Calu3 (cell line): ENCODE results near the gene MINDY4. TPM values are rescaled to one million over a fixed set of nuclear protein-coding genes. Genes with fewer than 3 reads are reported as not detected.

Source experiments
- BruUV-seq: library from RNA; stranded (reverse); fragments of 400-500 nt; replicated peaks from 2 replicates; lab custom pipeline; 2021; lab: Mats Ljungman, UMichigan
- CTCF ChIA-PET: fragments of 300-600 bp; sonication (Branson Sonifier 250); formaldehyde crosslinking; loops from one replicate; lab custom pipeline; 2022; ENCODE audit warnings: antibody characterized with exemption; lab: Charles Lee
- DNase-seq: peaks from one replicate; pipeline ENCODE4 v3.0.0; 2022
- H3K27ac Mint-ChIP-seq: one replicate; pipeline ENCODE4 v1.8.0; 2022; ENCODE audit warnings: mixed read lengths; ENCODE audit not compliant: unreplicated experiment
- H3K27me3 Mint-ChIP-seq: one replicate; pipeline ENCODE4 v1.8.0; 2022; ENCODE audit warnings: mixed read lengths; ENCODE audit not compliant: unreplicated experiment
- H3K36me3 Mint-ChIP-seq: one replicate; pipeline ENCODE4 v1.8.0; 2022; ENCODE audit warnings: mild to moderate bottlenecking, moderate library complexity, mixed read lengths; ENCODE audit not compliant: insufficient read depth, unreplicated experiment
- H3K4me1 Mint-ChIP-seq: one replicate; pipeline ENCODE4 v1.8.0; 2022; ENCODE audit warnings: mild to moderate bottlenecking, low read depth, mixed read lengths; ENCODE audit not compliant: unreplicated experiment
- H3K4me3 Mint-ChIP-seq: one replicate; pipeline ENCODE4 v1.8.0; 2022; ENCODE audit warnings: mild to moderate bottlenecking, low read depth, moderate library complexity, mixed read lengths; ENCODE audit not compliant: unreplicated experiment
- H3K9me3 Mint-ChIP-seq: one replicate; pipeline ENCODE4 v1.8.0; 2022; ENCODE audit warnings: low read depth, mixed read lengths; ENCODE audit not compliant: unreplicated experiment
- intact Hi-C: fragments of 100-400 bp; cut with micrococcal nuclease; formaldehyde crosslinking; loops from one replicate; pipeline ENCODE4 v1.10.0; 2022; ENCODE audit not compliant: unreplicated experiment
- total RNA-seq: library from RNA; stranded (reverse); gene quantifications from 2 replicates; pipeline ENCODE4 v1.2.3, GENCODE V29; 2022
- TF ChIP-seq, protein P1 (sequence below): fragments of 200-600 bp; IDR thresholded peaks from one replicate; pipeline ENCODE4 v1.8.0; 2022; ENCODE audit warnings: antibody characterized with exemption; ENCODE audit not compliant: unreplicated experiment

The MINDY4 gene
- total RNA-seq, 1 experiment from 2014 or later: 12.4 TPM

DNA sequence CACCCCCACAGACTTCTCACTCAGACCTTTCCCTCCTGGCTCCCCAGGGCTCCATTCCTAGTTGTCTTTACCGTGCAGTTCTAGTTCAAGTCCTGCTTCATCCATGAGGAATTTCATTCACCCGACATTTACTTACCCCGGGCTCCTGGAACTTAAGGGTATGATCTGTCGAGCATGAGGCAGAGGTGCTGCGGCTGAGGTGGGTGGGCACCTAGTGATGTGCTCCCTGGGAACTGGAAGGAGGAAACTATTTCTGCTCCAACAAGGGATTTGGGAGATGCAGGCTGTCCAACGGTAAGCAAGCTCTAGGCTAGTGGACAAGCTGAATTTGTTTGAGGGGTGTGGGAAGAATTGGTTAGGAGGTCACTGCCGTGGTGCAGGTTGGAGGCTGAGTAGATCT, 110.2 kb downstream of the MINDY4 start:
- no TSS peak for BruUV-seq
- CTCF ChIA-PET: no interaction called here
- Mint-ChIP-seq H3K9me3 (no peaks in the 10 kb centered on the region), H3K27me3 (no peaks in the 10 kb centered on the region), H3K4me3 (no peak overlapping the region), H3K36me3 (no peaks in the 10 kb centered on the region), H3K27ac (no peak overlapping the region), H3K4me1 (no peaks in the 10 kb centered on the region)
- TF ChIP-seq, protein P1, sequence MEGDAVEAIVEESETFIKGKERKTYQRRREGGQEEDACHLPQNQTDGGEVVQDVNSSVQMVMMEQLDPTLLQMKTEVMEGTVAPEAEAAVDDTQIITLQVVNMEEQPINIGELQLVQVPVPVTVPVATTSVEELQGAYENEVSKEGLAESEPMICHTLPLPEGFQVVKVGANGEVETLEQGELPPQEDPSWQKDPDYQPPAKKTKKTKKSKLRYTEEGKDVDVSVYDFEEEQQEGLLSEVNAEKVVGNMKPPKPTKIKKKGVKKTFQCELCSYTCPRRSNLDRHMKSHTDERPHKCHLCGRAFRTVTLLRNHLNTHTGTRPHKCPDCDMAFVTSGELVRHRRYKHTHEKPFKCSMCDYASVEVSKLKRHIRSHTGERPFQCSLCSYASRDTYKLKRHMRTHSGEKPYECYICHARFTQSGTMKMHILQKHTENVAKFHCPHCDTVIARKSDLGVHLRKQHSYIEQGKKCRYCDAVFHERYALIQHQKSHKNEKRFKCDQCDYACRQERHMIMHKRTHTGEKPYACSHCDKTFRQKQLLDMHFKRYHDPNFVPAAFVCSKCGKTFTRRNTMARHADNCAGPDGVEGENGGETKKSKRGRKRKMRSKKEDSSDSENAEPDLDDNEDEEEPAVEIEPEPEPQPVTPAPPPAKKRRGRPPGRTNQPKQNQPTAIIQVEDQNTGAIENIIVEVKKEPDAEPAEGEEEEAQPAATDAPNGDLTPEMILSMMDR: no peak
- intact Hi-C loops: no loop called here
- DNase-seq: no peak

DNA sequence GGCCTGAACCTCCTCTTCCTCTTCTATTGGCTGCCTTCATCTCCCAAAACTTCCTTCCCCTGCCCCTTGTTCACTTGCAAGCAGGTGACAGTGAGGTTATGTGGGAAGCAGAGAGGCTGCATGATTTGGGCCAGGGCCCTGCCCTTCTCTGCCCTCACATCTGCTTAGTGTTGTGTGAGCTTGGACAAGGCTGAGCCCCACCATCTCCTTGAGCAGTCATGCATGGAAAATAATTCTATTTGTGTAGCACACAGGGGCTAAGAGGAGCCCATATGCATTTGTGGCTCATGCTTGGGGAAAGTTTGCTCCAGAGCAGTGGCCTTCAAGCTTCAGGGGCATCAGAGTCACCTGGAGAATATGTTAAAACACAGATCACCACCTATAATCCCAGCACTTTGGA, 113.7 kb downstream of the MINDY4 start:
- CTCF ChIA-PET: interaction anchor here (0.8 to 1.5 kb wide), 2 partner anchors 45 to 54 kb away, joined by 3 to 4 read pairs; no protein-coding TSS in a partner anchor
- no peak for DNase-seq
- Mint-ChIP-seq H3K4me3 (no peak overlapping the region), H3K4me1 (peaks cover 10% of the 10 kb centered on the region), H3K36me3 (no peaks in the 10 kb centered on the region), H3K9me3 (no peaks in the 10 kb centered on the region), H3K27me3 (no peaks in the 10 kb centered on the region), H3K27ac (no peak overlapping the region)
- no TSS peak for BruUV-seq
- intact Hi-C loops: no loop called here
- TF ChIP-seq, protein P1: no peak

DNA sequence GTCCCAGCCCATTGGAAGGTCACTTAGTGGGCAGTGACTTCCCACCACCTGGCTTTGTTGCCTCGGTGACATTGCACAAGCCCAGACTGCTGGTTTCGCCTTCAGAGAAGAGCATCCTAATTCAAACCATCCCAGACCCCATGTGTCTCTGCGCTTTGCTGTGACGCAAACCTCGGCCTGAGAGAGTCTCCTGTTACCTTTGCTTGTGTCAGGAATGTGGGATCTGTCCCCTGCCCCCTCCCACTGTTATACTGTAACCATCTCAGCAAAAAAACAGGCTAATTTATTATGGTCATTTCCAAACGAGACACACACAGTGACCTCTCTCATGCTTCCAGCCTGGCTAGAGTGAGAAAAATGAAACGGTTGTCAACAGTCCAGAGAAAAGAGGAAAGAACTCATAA, 115.4 kb downstream of the MINDY4 start:
- H3K27ac Mint-ChIP-seq: no peak overlapping the region
- no peaks in the 10 kb centered on the region for H3K27me3 Mint-ChIP-seq
- no peaks in the 10 kb centered on the region for H3K36me3 Mint-ChIP-seq
- no TSS peak for BruUV-seq
- TF ChIP-seq, protein P1: no peak
- CTCF ChIA-PET: no interaction called here
- H3K4me1 Mint-ChIP-seq: peaks cover 10% of the 10 kb centered on the region
- intact Hi-C loops: no loop called here
- DNase-seq: no peak
- H3K9me3 Mint-ChIP-seq: no peaks in the 10 kb centered on the region
- H3K4me3 Mint-ChIP-seq: no peak overlapping the region

DNA sequence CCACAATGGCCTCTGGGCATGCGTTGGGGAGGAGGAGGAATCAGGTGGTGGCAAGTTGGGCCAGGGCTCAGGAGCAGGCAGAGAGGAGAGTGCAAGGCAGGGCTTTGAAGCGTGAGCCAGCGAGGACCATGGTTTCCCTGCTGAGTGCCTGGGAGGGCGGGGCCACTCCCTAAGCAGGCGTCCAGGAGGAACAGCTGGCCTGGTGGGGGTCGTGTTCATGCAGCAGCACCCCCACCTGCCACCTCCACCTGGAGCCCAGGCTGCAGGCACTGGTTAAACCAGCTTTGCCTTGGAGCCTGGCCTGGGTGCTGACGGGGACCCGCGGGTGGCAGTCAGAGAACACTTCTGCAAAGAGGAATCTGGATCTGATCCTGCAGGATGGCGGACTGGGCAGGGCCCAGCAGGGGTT, 116.3 kb downstream of the MINDY4 start:
- CTCF ChIA-PET: no interaction called here
- Mint-ChIP-seq H3K4me1 (peaks cover 10% of the 10 kb centered on the region), H3K9me3 (no peaks in the 10 kb centered on the region), H3K4me3 (no peak overlapping the region), H3K27ac (no peak overlapping the region), H3K27me3 (no peaks in the 10 kb centered on the region), H3K36me3 (no peaks in the 10 kb centered on the region)
- intact Hi-C loops: no loop called here
- DNase-seq: no peak
- no TSS peak for BruUV-seq
- TF ChIP-seq, protein P1: no peak
